GM19035 (cell line): ENCODE measurements around the gene ACAD8.
A peak's percentile ranks its signal among the peaks of the same experiment; 100 is the strongest.

Experiments used
- ATAC-seq: cut with Tn5 transposase; IDR thresholded peaks from one replicate; pipeline ENCODE4 v1.9.1; 2021; ENCODE audit not compliant: unreplicated experiment

The ACAD8 gene

GRCh38 chr11:134253188-134253993, at the start of gene ACAD8, which contains the start of gene THYN1:
TSS of gene ACAD8 (plus strand) at chr11:134253568. CDS start at chr11:134253601, 33 bp downstream.
TSS of gene THYN1 (minus strand) at chr11:134253352. CDS start at chr11:134252882, 470 bp downstream.
- ATAC-seq: peak; percentile 99

GRCh38 chr11:134205729-134206128, 47.6 kb upstream of the ACAD8 start:
- no peak for ATAC-seq

- ATAC-seq: no peak
These were observed 47.2 kb upstream of the ACAD8 start for GRCh38 chr11:134206185-134206584.

GRCh38 chr11:134207538-134208239, 45.7 kb upstream of the ACAD8 start:
- ATAC-seq: no peak

GRCh38 chr11:134215836-134216235, 37.5 kb upstream of the ACAD8 start:
- no peak for ATAC-seq

GRCh38 chr11:134216816-134217215, 36.6 kb upstream of the ACAD8 start:
- ATAC-seq: no peak

GRCh38 chr11:134223121-134223520, 30.2 kb upstream of the ACAD8 start:
- no peak for ATAC-seq

- peak; percentile 79 for ATAC-seq
These were observed 29.3 kb upstream of the ACAD8 start, which contains the start of the genes NCAPD3 and VPS26B for GRCh38 chr11:134223836-134224709. TSS of gene NCAPD3 (minus strand) at chr11:134223967. CDS start at chr11:134223926, 41 bp downstream. TSS of gene VPS26B (plus strand) at chr11:134224671. CDS start at chr11:134225123, 452 bp downstream.

GRCh38 chr11:134224710-134225664, 28.4 kb upstream of the ACAD8 start:
- ATAC-seq: peak; percentile 25

- ATAC-seq: no peak
These were observed 26.5 kb upstream of the ACAD8 start for GRCh38 chr11:134226806-134227325.

GRCh38 chr11:134228625-134229024, 24.7 kb upstream of the ACAD8 start:
- peak; percentile 47 for ATAC-seq

GRCh38 chr11:134229126-134229790, 24.1 kb upstream of the ACAD8 start:
- ATAC-seq: no peak

GRCh38 chr11:134230339-134230738, 23.0 kb upstream of the ACAD8 start:
- ATAC-seq: no peak

GRCh38 chr11:134231958-134232659, 21.3 kb upstream of the ACAD8 start:
- no peak for ATAC-seq

GRCh38 chr11:134233729-134234179, 19.6 kb upstream of the ACAD8 start:
- ATAC-seq: no peak

- ATAC-seq: no peak
These were observed 18.0 kb upstream of the ACAD8 start for GRCh38 chr11:134235399-134235798.

- ATAC-seq: no peak
These were observed 16.4 kb upstream of the ACAD8 start for GRCh38 chr11:134236834-134237556.

GRCh38 chr11:134237557-134237922, 15.8 kb upstream of the ACAD8 start:
- ATAC-seq: no peak
